OCI-LY7 (cell line): ENCODE measurements around the gene KRTAP10-8. TPM values are rescaled to one million over a fixed set of nuclear protein-coding genes. Genes with fewer than 3 reads are reported as not detected.

Experiments
- BruUV-seq: library from RNA; stranded (reverse); fragments of 400-500 nt; replicated peaks from 2 replicates; lab custom pipeline; 2021; lab: Mats Ljungman, UMichigan
- CTCF ChIA-PET: fragments of 300-600 bp; sonication (Branson Sonifier 250); formaldehyde crosslinking; loops from one replicate; lab custom pipeline; 2022; ENCODE audit warnings: antibody characterized with exemption; ENCODE audit not compliant: unreplicated experiment; lab: Charles Lee
- POLR2A ChIA-PET: fragments of 300-600 bp; sonication (Branson Sonifier 250); formaldehyde crosslinking; loops from one replicate; lab custom pipeline; 2022; ENCODE audit warnings: antibody characterized with exemption; lab: Charles Lee
- DNase-seq: peaks from one replicate; pipeline ENCODE4 v3.0.0-alpha.2; 2015; ENCODE audit warnings: low spot score
- H2AFZ ChIP-seq: fragments of 200-600 bp; sonication (generic), shearing (Covaris generic); 2 replicates; pipeline ENCODE4 v1.6.1; 2014; ENCODE audit warnings: mild to moderate bottlenecking, antibody characterized with exemption, low read length, moderate library complexity
- H3K27ac ChIP-seq: fragments of 200-600 bp; sonication (generic); 2 replicates; pipeline ENCODE4 v1.5.1; 2014; ENCODE audit warnings: mixed run types, low read depth, mild to moderate bottlenecking, moderate library complexity, low read length, inconsistent platforms; ENCODE audit not compliant: poor library complexity, severe bottlenecking
- H3K36me3 ChIP-seq: fragments of 200-600 bp; sonication (generic); 2 replicates; pipeline ENCODE4 v1.6.1; 2014; ENCODE audit warnings: mild to moderate bottlenecking, antibody characterized with exemption, low read length, moderate library complexity, mixed read lengths; ENCODE audit not compliant: insufficient read depth
- H3K4me1 ChIP-seq: fragments of 200-600 bp; sonication (generic); 2 replicates; pipeline ENCODE4 v1.5.1; 2014; ENCODE audit warnings: mild to moderate bottlenecking, low read length; ENCODE audit not compliant: insufficient read depth, poor library complexity, severe bottlenecking
- H3K4me2 ChIP-seq: fragments of 200-600 bp; sonication (generic); 2 replicates; pipeline ENCODE4 v1.6.1; 2014; ENCODE audit warnings: mild to moderate bottlenecking, low read length
- H3K4me3 ChIP-seq: fragments of 200-600 bp; sonication (generic); 2 replicates; pipeline ENCODE4 v1.5.1; 2014; ENCODE audit warnings: mild to moderate bottlenecking, low read depth, low read length; ENCODE audit not compliant: poor library complexity, severe bottlenecking
- H3K79me2 ChIP-seq: fragments of 200-600 bp; sonication (generic); 2 replicates; pipeline ENCODE4 v1.6.1; 2016; ENCODE audit warnings: low read depth, mild to moderate bottlenecking, low read length, moderate library complexity, mixed read lengths; ENCODE audit not compliant: insufficient read depth
- H3K9me2 ChIP-seq: fragments of 200-600 bp; sonication (generic); 2 replicates; pipeline ENCODE4 v1.6.1; 2016; ENCODE audit warnings: mild to moderate bottlenecking, low read length, mixed read lengths; ENCODE audit not compliant: insufficient read depth
- H3K9me3 ChIP-seq: fragments of 200-600 bp; sonication (generic); 2 replicates; pipeline ENCODE4 v1.6.1; 2014; ENCODE audit warnings: mild to moderate bottlenecking, mixed run types, low read length, mixed read lengths
- H4K20me1 ChIP-seq: fragments of 200-600 bp; sonication (generic); 2 replicates; pipeline ENCODE4 v1.6.1; 2014; ENCODE audit warnings: mild to moderate bottlenecking, antibody characterized with exemption, low read length, moderate library complexity, mixed read lengths; ENCODE audit not compliant: insufficient read depth
- EZH2phosphoT487 ChIP-seq: fragments of 200-600 bp; sonication (generic); IDR thresholded peaks from 2 replicates; pipeline ENCODE4 v1.6.1; 2018; ENCODE audit warnings: low read depth, borderline replicate concordance, mild to moderate bottlenecking, mixed run types, antibody characterized with exemption, low read length, moderate library complexity, mixed read lengths
- intact Hi-C: fragments of 100-400 bp; cut with micrococcal nuclease; formaldehyde crosslinking; loops from one replicate; pipeline ENCODE4 v1.10.0; 2022; ENCODE audit not compliant: unreplicated experiment
- total RNA-seq, 2 experiments: library from RNA; depleted of rRNA in 1 of 2; stranded (reverse); fragments of >200 nt in 1 of 2; shearing (Covaris generic) in 1 of 2; gene quantifications; 2 replicates each; pipeline ENCODE4 v1.2.3, GENCODE V29; 2014 to 2022
- TF ChIP-seq, protein P1 (sequence below): fragments of 200-600 bp; sonication (generic); conservative IDR thresholded peaks from 2 replicates; pipeline ENCODE4 v1.5.1; 2014; ENCODE audit warnings: mild to moderate bottlenecking, antibody characterized with exemption, low read length, moderate library complexity, mixed read lengths

Gene KRTAP10-8
- total RNA-seq, 2 experiments from 2014 or later = not detected

GRCh38 chr21:44653656-44654575 lies 42.0 kb downstream of the KRTAP10-8 start:
- H3K4me2 ChIP-seq = no peak overlapping the region
- DNase-seq = no peak
- intact Hi-C loops = no loop called here
- ChIA-PET POLR2A (no interaction called here), CTCF (no interaction called here)
- H3K36me3 ChIP-seq = no peaks in the 10 kb centered on the region
- no peaks in the 10 kb centered on the region for H3K9me2 ChIP-seq
- no peak overlapping the region for H3K27ac ChIP-seq
- H3K79me2 ChIP-seq = no peaks in the 10 kb centered on the region
- H3K4me1 ChIP-seq = no peaks in the 10 kb centered on the region
- H4K20me1 ChIP-seq = no peaks in the 10 kb centered on the region
- H3K4me3 ChIP-seq = no peak overlapping the region
- TF ChIP-seq EZH2phosphoT487 = no peak
- TF ChIP-seq, protein P1, sequence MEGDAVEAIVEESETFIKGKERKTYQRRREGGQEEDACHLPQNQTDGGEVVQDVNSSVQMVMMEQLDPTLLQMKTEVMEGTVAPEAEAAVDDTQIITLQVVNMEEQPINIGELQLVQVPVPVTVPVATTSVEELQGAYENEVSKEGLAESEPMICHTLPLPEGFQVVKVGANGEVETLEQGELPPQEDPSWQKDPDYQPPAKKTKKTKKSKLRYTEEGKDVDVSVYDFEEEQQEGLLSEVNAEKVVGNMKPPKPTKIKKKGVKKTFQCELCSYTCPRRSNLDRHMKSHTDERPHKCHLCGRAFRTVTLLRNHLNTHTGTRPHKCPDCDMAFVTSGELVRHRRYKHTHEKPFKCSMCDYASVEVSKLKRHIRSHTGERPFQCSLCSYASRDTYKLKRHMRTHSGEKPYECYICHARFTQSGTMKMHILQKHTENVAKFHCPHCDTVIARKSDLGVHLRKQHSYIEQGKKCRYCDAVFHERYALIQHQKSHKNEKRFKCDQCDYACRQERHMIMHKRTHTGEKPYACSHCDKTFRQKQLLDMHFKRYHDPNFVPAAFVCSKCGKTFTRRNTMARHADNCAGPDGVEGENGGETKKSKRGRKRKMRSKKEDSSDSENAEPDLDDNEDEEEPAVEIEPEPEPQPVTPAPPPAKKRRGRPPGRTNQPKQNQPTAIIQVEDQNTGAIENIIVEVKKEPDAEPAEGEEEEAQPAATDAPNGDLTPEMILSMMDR = no peak
- no TSS peak for BruUV-seq
- H2AFZ ChIP-seq = no peak overlapping the region
- no peaks in the 10 kb centered on the region for H3K9me3 ChIP-seq

GRCh38 chr21:44654576-44655175 lies 42.8 kb downstream of the KRTAP10-8 start, which contains the start of gene KRTAP12-4:
TSS of gene KRTAP12-4 (minus strand) at chr21:44654659. CDS start at chr21:44654614, 45 bp downstream.
- CTCF ChIA-PET = no interaction called here
- no peaks in the 10 kb centered on the region for H4K20me1 ChIP-seq
- POLR2A ChIA-PET = no interaction called here

More at GRCh38 chr21:44654576-44655175, 42.8 kb downstream of the KRTAP10-8 start, which contains the start of gene KRTAP12-4:
- H3K9me2 ChIP-seq = no peaks in the 10 kb centered on the region
- no peaks in the 10 kb centered on the region for H3K4me1 ChIP-seq
- H3K4me2 ChIP-seq = no peak within 1 kb of the TSS
- H3K4me3 ChIP-seq = no peak within 1 kb of the TSS
- no peak within 1 kb of the TSS for H2AFZ ChIP-seq
- H3K27ac ChIP-seq = no peak within 1 kb of the TSS
- TF ChIP-seq, protein P1 = no peak
- no peak for TF ChIP-seq EZH2phosphoT487
- intact Hi-C loops = no loop called here
- no peaks in the 10 kb centered on the region for H3K36me3 ChIP-seq
- no TSS peak for BruUV-seq
- no peaks in the 10 kb centered on the region for H3K79me2 ChIP-seq
- H3K9me3 ChIP-seq = no peaks in the 10 kb centered on the region
- DNase-seq = no peak
